ENCODE results near the gene NEK1. TPM values are rescaled to one million over a fixed set of nuclear protein-coding genes. Genes with fewer than 3 reads are reported as not detected.
"Not testable (repeated sequence)": the region's sequence is repeated elsewhere in the genome, so short reads cannot be mapped to it uniquely, and the experiment has no call there.

NEK1 gene
- total RNA-seq, 1 experiment from 2014 or later = 10.3 TPM

DNA sequence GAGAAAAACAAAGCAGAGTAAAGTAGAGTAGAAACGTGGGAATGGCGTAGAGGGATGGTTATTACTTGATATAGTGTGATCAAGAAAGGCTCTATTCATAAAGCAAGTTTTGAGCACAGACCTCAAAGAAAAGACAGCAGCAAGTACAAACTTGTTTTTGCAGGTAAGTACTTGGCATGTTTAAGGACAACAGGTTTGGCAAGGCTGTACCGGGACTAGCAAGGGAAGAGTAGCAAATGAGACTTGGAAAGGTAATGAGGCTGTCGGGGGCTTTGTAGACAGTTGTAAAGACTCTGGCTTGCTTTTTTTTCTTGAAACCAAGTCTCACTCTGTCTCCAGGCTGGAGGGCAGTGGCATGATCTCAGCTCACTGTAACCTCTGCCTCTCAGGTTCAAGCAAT, 40.9 kb downstream of the NEK1 start (continued):
- TF ChIP-seq ETV6 (CRISPR knock-in tag; IDR thresholded peaks at IDR 0.05) (no peak), SMAD4 (CRISPR knock-in tag; IDR thresholded peaks at IDR 0.05) (no peak), ZNF121 (CRISPR knock-in tag; IDR thresholded peaks at IDR 0.05) (no peak), RELA (CRISPR knock-in tag; IDR thresholded peaks at IDR 0.05; ENCODE audit: borderline replicate concordance) (no peak), USF2 (CRISPR knock-in tag; IDR thresholded peaks at IDR 0.05) (no peak), SP1 (CRISPR knock-in tag; conservative IDR thresholded peaks at IDR 0.05) (no peak)
- TF ChIP-seq, protein P1, sequence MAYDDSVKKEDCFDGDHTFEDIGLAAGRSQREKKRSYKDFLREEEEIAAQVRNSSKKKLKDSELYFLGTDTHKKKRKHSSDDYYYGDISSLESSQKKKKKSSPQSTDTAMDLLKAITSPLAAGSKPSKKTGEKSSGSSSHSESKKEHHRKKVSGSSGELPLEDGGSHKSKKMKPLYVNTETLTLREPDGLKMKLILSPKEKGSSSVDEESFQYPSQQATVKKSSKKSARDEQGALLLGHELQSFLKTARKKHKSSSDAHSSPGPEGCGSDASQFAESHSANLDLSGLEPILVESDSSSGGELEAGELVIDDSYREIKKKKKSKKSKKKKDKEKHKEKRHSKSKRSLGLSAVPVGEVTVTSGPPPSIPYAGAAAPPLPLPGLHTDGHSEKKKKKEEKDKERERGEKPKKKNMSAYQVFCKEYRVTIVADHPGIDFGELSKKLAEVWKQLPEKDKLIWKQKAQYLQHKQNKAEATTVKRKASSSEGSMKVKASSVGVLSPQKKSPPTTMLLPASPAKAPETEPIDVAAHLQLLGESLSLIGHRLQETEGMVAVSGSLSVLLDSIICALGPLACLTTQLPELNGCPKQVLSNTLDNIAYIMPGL (CRISPR knock-in tag; IDR thresholded peaks at IDR 0.05) = no peak
- TF ChIP-seq, protein P2, sequence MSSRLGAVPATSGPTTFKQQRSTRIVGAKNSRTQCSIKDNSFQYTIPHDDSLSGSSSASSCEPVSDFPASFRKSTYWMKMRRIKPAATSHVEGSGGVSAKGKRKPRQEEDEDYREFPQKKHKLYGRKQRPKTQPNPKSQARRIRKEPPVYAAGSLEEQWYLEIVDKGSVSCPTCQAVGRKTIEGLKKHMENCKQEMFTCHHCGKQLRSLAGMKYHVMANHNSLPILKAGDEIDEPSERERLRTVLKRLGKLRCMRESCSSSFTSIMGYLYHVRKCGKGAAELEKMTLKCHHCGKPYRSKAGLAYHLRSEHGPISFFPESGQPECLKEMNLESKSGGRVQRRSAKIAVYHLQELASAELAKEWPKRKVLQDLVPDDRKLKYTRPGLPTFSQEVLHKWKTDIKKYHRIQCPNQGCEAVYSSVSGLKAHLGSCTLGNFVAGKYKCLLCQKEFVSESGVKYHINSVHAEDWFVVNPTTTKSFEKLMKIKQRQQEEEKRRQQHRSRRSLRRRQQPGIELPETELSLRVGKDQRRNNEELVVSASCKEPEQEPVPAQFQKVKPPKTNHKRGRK (CRISPR knock-in tag; IDR thresholded peaks at IDR 0.05; ENCODE audit: borderline replicate concordance) = no peak
- TF ChIP-seq, protein P3, sequence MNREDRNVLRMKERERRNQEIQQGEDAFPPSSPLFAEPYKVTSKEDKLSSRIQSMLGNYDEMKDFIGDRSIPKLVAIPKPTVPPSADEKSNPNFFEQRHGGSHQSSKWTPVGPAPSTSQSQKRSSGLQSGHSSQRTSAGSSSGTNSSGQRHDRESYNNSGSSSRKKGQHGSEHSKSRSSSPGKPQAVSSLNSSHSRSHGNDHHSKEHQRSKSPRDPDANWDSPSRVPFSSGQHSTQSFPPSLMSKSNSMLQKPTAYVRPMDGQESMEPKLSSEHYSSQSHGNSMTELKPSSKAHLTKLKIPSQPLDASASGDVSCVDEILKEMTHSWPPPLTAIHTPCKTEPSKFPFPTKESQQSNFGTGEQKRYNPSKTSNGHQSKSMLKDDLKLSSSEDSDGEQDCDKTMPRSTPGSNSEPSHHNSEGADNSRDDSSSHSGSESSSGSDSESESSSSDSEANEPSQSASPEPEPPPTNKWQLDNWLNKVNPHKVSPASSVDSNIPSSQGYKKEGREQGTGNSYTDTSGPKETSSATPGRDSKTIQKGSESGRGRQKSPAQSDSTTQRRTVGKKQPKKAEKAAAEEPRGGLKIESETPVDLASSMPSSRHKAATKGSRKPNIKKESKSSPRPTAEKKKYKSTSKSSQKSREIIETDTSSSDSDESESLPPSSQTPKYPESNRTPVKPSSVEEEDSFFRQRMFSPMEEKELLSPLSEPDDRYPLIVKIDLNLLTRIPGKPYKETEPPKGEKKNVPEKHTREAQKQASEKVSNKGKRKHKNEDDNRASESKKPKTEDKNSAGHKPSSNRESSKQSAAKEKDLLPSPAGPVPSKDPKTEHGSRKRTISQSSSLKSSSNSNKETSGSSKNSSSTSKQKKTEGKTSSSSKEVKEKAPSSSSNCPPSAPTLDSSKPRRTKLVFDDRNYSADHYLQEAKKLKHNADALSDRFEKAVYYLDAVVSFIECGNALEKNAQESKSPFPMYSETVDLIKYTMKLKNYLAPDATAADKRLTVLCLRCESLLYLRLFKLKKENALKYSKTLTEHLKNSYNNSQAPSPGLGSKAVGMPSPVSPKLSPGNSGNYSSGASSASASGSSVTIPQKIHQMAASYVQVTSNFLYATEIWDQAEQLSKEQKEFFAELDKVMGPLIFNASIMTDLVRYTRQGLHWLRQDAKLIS (CRISPR knock-in tag; IDR thresholded peaks at IDR 0.05; ENCODE audit: borderline replicate concordance) = no peak

DNA sequence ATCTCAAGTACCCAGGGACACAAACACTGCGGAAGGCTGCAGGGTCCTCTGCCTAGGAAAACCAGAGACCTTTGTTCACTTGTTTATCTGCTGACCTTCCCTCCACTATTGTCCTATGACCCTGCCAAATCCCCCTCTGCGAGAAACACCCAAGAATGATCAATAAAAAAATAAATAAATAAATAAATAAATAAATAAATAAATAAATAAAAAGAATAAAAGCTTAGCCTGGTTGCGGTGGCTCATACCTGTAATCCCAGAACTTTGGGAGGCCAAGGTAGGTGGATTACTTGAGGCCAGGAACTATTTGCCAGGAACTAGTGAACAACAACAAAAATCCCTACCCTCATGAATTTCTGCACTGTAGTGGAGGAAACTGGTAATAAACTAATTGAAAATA, 41.4 kb downstream of the NEK1 start:
- H3K27ac Mint-ChIP-seq; CTCF ChIA-PET; H3K9me3 Mint-ChIP-seq; H3K4me1 Mint-ChIP-seq; POLR2A ChIA-PET; ATAC-seq; H3K27me3 Mint-ChIP-seq (ENCODE audit: low read depth); DNase-seq (ENCODE audit: low spot score); H3K4me3 Mint-ChIP-seq: not testable (repeated sequence)
- H3K36me3 Mint-ChIP-seq = peaks cover 16% of the 10 kb centered on the region

GRCh38 chr4:169570266-169570665, 42.1 kb downstream of the NEK1 start:
- H3K4me1 Mint-ChIP-seq; H3K9me3 Mint-ChIP-seq; POLR2A ChIA-PET; H3K27me3 Mint-ChIP-seq (ENCODE audit: low read depth); H3K4me3 Mint-ChIP-seq; H3K27ac Mint-ChIP-seq; CTCF ChIA-PET; DNase-seq (ENCODE audit: low spot score); ATAC-seq: not testable (repeated sequence)
- peaks cover 15% of the 10 kb centered on the region for H3K36me3 Mint-ChIP-seq

- CTCF ChIA-PET; H3K4me3 Mint-ChIP-seq; H3K27ac Mint-ChIP-seq; H3K27me3 Mint-ChIP-seq (ENCODE audit: low read depth); H3K9me3 Mint-ChIP-seq; ATAC-seq; POLR2A ChIA-PET; H3K4me1 Mint-ChIP-seq; DNase-seq (ENCODE audit: low spot score): not testable (repeated sequence)
- H3K36me3 Mint-ChIP-seq = peaks cover 15% of the 10 kb centered on the region
Observed at GRCh38 chr4:169569188-169569587, 43.2 kb downstream of the NEK1 start.

GRCh38 chr4:169567916-169568315, 44.5 kb downstream of the NEK1 start:
- ChIA-PET POLR2A (no interaction called here), CTCF (interaction anchor here (0.5 kb wide), 1 partner anchor 646 kb away, joined by 4 read pairs; no protein-coding TSS in a partner anchor)
- ATAC-seq = no peak
- peaks cover 15% of the 10 kb centered on the region for H3K36me3 Mint-ChIP-seq
- no peak overlapping the region for H3K4me3 Mint-ChIP-seq
- H3K9me3 Mint-ChIP-seq = no peaks in the 10 kb centered on the region
- H3K4me1 Mint-ChIP-seq = no peaks in the 10 kb centered on the region
- DNase-seq (ENCODE audit: low spot score) = no peak
- no peak overlapping the region for H3K27ac Mint-ChIP-seq
- no peak for TF ChIP-seq ZBTB43 (CRISPR knock-in tag; IDR thresholded peaks at IDR 0.05)
- no peak for TF ChIP-seq MYBL2 (CRISPR knock-in tag; IDR thresholded peaks at IDR 0.05)
- no peaks in the 10 kb centered on the region for H3K27me3 Mint-ChIP-seq (ENCODE audit: low read depth)
